ENCODE results near the gene CLEC10A. TPM values are rescaled to one million over a fixed set of nuclear protein-coding genes. Genes with fewer than 3 reads are reported as not detected.

Gene CLEC10A
- polyA plus RNA-seq, 1 experiment = not detected

DNA sequence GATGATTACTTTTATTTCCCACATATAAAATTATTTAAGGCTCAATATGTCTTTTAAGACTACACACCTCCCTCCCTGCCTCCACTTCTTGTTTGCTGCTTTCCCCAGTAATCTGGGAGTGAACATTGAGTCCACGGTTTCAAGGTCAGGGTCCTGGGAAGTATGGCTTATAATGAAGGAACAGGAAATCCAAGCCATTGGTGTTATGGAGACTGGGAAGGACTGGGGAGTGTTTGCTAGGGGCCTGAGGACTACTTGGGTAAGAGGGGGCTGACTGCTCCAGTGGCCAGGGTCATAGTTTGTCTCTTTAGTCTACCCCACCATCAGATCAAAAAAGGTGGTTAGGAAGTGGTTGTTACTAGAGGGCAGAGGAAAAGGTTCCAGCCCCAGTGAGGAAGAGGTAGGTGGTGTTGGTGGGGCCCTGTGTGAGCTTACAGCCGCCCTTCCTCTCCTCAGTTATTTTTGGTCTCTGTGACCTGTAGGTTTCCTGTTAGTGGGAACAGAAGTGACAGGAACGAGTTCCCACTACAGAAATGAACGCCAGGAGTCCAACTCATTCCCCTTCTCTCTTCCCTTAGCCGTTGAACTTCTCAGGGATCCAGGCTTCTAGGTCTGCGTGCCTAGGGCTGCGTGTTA, 45.0 kb downstream of the CLEC10A start:
- Histone ChIP-seq H3K27me3 (ENCODE audit: control insufficient read depth, insufficient read depth, low read length) (no peaks in the 10 kb centered on the region), H3K4me3 (ENCODE audit: low read depth, low read length) (peak overlapping the region; percentile 74), H3K36me3 (ENCODE audit: control insufficient read depth, insufficient read depth, low read length) (no peaks in the 10 kb centered on the region)
- ChIA-PET CTCF (interaction anchor here (1.0 to 2.0 kb wide), 4 partner anchors 8 to 14 kb away, joined by 3 to 6 read pairs (median 6); partner anchors contain the start of gene BCL6B), POLR2A (interaction anchor here (0.6 kb wide), 1 partner anchor 17 kb away, joined by 5 read pairs; no protein-coding TSS in a partner anchor)
- TF ChIP-seq, protein P1, sequence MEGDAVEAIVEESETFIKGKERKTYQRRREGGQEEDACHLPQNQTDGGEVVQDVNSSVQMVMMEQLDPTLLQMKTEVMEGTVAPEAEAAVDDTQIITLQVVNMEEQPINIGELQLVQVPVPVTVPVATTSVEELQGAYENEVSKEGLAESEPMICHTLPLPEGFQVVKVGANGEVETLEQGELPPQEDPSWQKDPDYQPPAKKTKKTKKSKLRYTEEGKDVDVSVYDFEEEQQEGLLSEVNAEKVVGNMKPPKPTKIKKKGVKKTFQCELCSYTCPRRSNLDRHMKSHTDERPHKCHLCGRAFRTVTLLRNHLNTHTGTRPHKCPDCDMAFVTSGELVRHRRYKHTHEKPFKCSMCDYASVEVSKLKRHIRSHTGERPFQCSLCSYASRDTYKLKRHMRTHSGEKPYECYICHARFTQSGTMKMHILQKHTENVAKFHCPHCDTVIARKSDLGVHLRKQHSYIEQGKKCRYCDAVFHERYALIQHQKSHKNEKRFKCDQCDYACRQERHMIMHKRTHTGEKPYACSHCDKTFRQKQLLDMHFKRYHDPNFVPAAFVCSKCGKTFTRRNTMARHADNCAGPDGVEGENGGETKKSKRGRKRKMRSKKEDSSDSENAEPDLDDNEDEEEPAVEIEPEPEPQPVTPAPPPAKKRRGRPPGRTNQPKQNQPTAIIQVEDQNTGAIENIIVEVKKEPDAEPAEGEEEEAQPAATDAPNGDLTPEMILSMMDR (IDR thresholded peaks at IDR 0.05; ENCODE audit: insufficient read depth, low read depth, low read length) = no peak
- DNase-seq (ENCODE audit: low read depth) = no peak

DNA sequence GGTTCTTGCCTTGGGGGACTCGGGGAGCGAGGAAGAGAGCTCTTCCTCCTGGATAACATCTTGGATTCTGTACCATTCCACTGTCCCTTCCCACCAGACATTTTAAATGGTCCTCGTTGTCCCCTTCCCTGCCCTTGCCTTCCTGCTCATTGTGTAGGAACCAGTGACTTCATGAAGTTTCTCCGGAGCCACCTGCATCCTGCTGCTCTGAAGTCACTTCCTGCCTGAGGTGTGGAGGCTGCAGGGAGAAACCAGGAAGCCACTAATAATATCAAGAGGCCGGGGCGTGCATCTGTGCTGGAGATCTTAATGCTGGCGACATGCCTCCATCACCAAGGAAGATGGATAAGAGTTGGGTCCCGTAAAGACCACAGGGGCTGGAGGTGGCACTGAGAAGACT, 50.4 kb downstream of the CLEC10A start:
- H3K4me3 ChIP-seq (ENCODE audit: low read depth, low read length) = no peak overlapping the region
- CTCF ChIA-PET = interaction anchor here (1.5 kb wide), 1 partner anchor 8 kb away, joined by 5 read pairs; no protein-coding TSS in a partner anchor
- no peaks in the 10 kb centered on the region for H3K36me3 ChIP-seq (ENCODE audit: control insufficient read depth, insufficient read depth, low read length)
- DNase-seq (ENCODE audit: low read depth) = no peak
- TF ChIP-seq, protein P1 (IDR thresholded peaks at IDR 0.05; ENCODE audit: insufficient read depth, low read depth, low read length) = no peak
- H3K27me3 ChIP-seq (ENCODE audit: control insufficient read depth, insufficient read depth, low read length) = peaks cover 2% of the 10 kb centered on the region; the same call in 1 of the 2 replicates
- POLR2A ChIA-PET = no interaction called here

DNA sequence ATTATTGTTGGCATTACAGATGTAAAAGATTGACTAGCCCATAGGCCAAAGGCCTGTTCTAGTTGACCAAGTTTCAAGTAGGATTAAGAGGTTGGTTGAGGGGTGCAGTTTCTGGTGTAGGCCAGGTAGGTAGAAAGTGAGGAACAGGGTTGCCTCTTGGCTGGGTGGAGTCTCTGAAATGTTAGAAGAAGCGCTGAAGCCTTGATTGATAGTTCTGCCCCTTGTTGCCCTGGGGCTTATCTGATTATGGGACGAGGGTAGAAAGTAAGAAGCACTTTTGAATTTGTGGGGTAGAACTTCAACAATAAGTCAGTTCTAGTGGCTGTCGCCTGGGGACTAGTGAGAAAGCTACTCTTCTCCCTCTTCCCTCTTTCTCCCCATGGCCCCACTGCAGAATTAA, 51.0 kb downstream of the CLEC10A start:
- ChIA-PET CTCF (interaction anchor here (1.5 kb wide), 1 partner anchor 8 kb away, joined by 5 read pairs; no protein-coding TSS in a partner anchor), POLR2A (no interaction called here)
- Histone ChIP-seq H3K27me3 (ENCODE audit: control insufficient read depth, insufficient read depth, low read length) (peaks cover 2% of the 10 kb centered on the region; the same call in 1 of the 2 replicates), H3K36me3 (ENCODE audit: control insufficient read depth, insufficient read depth, low read length) (no peaks in the 10 kb centered on the region), H3K4me3 (ENCODE audit: low read depth, low read length) (no peak overlapping the region)
- DNase-seq (ENCODE audit: low read depth) = no peak
- TF ChIP-seq, protein P1 (IDR thresholded peaks at IDR 0.05; ENCODE audit: insufficient read depth, low read depth, low read length) = no peak

DNA sequence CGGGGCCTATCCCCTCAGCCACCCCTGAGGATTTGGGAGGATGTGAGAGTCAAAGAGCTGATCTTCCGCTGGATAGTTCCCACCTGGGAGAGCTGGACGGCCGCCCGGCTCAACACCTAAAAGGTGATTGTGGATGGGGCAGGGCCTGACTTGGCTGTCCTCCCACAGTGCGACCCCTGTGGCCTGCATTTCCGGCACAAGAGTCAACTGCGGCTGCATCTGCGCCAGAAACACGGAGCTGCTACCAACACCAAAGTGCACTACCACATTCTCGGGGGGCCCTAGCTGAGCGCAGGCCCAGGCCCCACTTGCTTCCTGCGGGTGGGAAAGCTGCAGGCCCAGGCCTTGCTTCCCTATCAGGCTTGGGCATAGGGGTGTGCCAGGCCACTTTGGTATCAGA, 52.7 kb downstream of the CLEC10A start:
- ChIA-PET POLR2A (no interaction called here), CTCF (interaction anchor here (0.8 to 1.5 kb wide), 2 partner anchors 8 to 113 kb away, joined by 3 read pairs; partner anchors contain the start of gene SLC16A13)
- Histone ChIP-seq H3K4me3 (ENCODE audit: low read depth, low read length) (no peak overlapping the region), H3K27me3 (ENCODE audit: control insufficient read depth, insufficient read depth, low read length) (peaks cover 2% of the 10 kb centered on the region; the same call in 1 of the 2 replicates), H3K36me3 (ENCODE audit: control insufficient read depth, insufficient read depth, low read length) (no peaks in the 10 kb centered on the region)
- DNase-seq (ENCODE audit: low read depth) = no peak
- TF ChIP-seq, protein P1 (IDR thresholded peaks at IDR 0.05; ENCODE audit: insufficient read depth, low read depth, low read length) = no peak

DNA sequence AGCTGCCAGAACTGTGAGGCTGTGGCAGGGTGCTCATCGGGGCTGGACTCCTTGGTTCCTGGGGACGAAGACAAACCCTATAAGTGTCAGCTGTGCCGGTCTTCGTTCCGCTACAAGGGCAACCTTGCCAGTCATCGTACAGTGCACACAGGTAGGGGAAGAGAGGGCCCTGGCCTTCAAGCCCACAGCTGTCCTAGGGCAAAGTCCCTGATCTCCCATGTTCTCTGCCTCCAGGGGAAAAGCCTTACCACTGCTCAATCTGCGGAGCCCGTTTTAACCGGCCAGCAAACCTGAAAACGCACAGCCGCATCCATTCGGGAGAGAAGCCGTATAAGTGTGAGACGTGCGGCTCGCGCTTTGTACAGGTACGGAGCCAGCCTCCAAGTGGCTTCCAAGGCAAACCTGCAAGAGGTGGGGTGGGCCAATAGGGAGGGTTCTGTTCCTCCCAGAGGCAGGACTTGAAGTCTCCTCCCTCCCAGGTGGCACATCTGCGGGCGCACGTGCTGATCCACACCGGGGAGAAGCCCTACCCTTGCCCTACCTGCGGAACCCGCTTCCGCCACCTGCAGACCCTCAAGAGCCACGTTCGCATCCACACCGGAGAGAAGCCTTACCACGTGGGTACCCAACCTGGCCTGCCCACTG, 53.5 kb downstream of the CLEC10A start:
- no peak for DNase-seq (ENCODE audit: low read depth)
- TF ChIP-seq, protein P1 (IDR thresholded peaks at IDR 0.05; ENCODE audit: insufficient read depth, low read depth, low read length) = no peak
- Histone ChIP-seq H3K27me3 (ENCODE audit: control insufficient read depth, insufficient read depth, low read length) (peaks cover 2% of the 10 kb centered on the region; the same call in 1 of the 2 replicates), H3K4me3 (ENCODE audit: low read depth, low read length) (no peak overlapping the region), H3K36me3 (ENCODE audit: control insufficient read depth, insufficient read depth, low read length) (no peaks in the 10 kb centered on the region)
- ChIA-PET CTCF (interaction anchor here (2.3 kb wide), 1 partner anchor 22 kb away, joined by 7 read pairs; no protein-coding TSS in a partner anchor), POLR2A (no interaction called here)
